Muscle layer of duodenum (tissue), 2 donors: ENCODE results near the gene GIT1.
A peak's percentile ranks its signal among the peaks of the same experiment; 100 is the strongest.
"Not testable (repeated sequence)": the region's sequence is repeated elsewhere in the genome, so short reads cannot be mapped to it uniquely, and the experiment has no call there.

Experiments used
- H3K27ac ChIP-seq: one replicate; pipeline ENCODE4 v1.7.0; 2013; ENCODE audit warnings: mild to moderate bottlenecking, low read length
- H3K27me3 ChIP-seq: one replicate; pipeline ENCODE4 v1.7.0; 2013; ENCODE audit warnings: low read depth, mild to moderate bottlenecking, control low read depth, low read length
- H3K36me3 ChIP-seq, 2 donors: one replicate each; pipeline ENCODE4 v1.7.0; 2013; ENCODE audit warnings: low read length in 2 of 2, control low read depth in 1 of 2, mild to moderate bottlenecking in 1 of 2; ENCODE audit not compliant: insufficient read depth in 2 of 2, control insufficient read depth in 1 of 2
- H3K4me1 ChIP-seq, 2 donors: one replicate each; pipeline ENCODE4 v1.7.0; 2013; ENCODE audit warnings: low read length in 2 of 2, mild to moderate bottlenecking in 2 of 2, control low read depth in 1 of 2, moderate library complexity in 1 of 2; ENCODE audit not compliant: insufficient read depth in 2 of 2, control insufficient read depth in 1 of 2
- H3K4me3 ChIP-seq, 2 donors: one replicate each; pipeline ENCODE4 v1.7.0; 2013; ENCODE audit warnings: low read length in 2 of 2, low read depth in 1 of 2, mild to moderate bottlenecking in 1 of 2
- H3K9me3 ChIP-seq, 2 donors: one replicate each; pipeline ENCODE4 v1.7.0; 2013; ENCODE audit warnings: low read length in 2 of 2, control low read depth in 1 of 2, mild to moderate bottlenecking in 1 of 2; ENCODE audit not compliant: control insufficient read depth in 1 of 2
- donor health status: healthy.

The GIT1 gene

DNA sequence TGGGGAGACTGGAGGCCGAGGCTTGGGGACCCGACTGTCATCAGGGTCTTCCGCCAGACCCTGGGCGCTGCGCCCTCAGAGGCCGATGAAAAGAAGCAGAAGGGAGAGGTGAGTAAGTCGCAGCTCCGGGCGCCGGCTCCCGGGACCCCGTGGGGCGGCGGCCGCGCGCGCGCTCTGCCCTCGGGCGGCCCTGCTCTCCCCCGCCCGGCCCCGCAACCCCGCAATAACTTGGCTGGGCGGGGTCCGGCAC, 22.2 kb downstream of the GIT1 start:
- Histone ChIP-seq H3K27ac (no peak overlapping the region), H3K9me3 (no peaks in the 10 kb centered on the region), H3K36me3 (peaks cover 0 to 4% of the 10 kb centered on the region in 2 donors), H3K27me3 (no peaks in the 10 kb centered on the region), H3K4me1 (peaks cover 9 to 26% of the 10 kb centered on the region in 2 donors), H3K4me3 (peak overlapping the region; percentile 75 to 81)

DNA sequence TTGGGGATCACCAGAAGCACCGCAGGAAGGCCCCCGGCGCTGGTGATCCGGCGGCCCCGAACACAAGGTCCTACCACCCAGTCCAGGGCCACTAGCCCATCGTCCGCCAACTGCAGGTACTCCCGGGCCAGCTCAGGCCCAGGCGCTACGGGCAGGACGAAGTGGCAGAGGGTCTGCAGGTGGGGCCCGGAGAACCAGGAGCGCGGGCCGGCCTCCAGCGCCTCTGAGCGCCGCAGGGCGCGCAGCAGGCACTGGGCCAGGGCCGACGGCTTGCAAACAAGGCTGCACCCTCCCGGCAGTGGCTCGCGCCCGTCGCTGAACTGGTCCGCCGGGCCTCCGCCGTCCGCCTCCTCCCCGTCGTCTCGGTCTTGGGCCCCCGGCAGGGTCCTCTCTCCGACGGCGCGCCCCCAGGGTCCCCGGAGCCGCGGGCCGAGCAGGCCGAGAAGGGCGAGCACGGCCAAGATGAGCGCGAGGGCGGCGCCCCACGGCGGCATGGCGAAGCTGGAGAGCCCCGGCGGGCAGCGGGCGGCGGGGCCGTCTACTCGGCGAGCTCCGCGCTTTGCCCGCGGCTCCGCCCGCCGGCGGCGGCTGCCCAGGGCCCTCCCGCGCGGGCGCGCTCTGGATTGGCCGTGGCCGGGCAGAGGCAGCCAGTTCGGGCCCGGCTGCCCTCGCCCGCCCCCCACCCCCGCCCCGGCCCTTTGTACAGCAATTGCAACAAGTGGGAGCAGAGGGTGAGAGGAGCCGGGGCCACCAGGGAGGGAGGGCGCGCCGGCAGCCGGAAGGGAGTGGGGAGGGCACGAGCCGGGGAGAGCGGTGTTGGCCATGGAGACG, 22.8 kb downstream of the GIT1 start, which contains the start of gene ABHD15:
Gene ABHD15 (minus strand): TSS at position 565 of the 831 bp plus-strand sequence. CDS start 71 bp downstream, at position 494.
- Histone ChIP-seq H3K4me3 (peak within 1 kb of the TSS; percentile 75 to 81), H3K27me3 (no peaks in the 10 kb centered on the region), H3K27ac (no peak within 1 kb of the TSS), H3K9me3 (no peaks in the 10 kb centered on the region), H3K4me1 (peaks cover 9 to 21% of the 10 kb centered on the region in 2 donors), H3K36me3 (peaks cover 0 to 7% of the 10 kb centered on the region in 2 donors)

DNA sequence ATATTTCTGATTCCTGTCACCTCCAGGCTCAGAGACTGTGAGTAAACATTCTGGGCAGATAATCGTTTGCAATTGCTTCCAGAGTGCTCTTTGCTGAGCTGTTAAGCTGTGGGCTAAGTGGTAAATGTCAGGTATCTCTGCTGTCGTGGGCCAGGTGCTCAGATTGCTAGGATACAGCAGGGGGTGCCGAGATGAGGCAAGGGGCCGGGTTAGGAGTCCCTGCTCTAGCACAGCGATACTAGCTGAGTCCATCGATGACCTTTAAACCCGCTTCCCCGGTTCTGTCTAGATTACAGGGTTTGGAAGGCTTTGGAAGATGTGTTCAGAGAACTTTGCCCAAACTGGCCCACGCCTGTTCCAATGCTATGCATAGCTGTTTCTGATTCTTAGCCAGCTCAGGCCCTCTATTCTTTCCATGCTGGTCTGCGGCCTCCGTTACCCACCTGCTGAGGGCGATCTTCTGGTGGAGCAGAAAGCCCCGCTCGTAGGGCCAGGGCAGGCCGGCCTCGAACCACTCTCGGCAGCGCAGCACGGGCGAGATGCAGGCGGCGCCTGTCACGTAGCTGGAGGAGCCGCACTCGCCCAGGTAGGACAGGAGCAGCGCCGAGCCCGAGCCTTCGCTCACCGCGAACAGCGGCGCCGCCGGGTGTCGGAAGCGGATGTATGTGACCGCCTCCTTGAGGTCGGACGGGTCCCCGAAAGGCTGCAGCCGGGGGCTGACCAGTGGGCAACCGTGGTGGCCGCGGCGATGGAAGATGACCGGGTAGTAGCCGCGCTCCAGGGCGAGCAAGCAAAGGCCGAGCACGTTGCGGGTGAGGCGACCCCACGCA, 23.6 kb downstream of the GIT1 start:
- Histone ChIP-seq H3K4me1 (peaks cover 9 to 24% of the 10 kb centered on the region in 2 donors), H3K27ac (no peak overlapping the region), H3K36me3 (peaks cover 0 to 7% of the 10 kb centered on the region in 2 donors), H3K9me3 (no peaks in the 10 kb centered on the region), H3K27me3 (no peaks in the 10 kb centered on the region), H3K4me3 (peak overlapping the region; percentile 61 to 75)

DNA sequence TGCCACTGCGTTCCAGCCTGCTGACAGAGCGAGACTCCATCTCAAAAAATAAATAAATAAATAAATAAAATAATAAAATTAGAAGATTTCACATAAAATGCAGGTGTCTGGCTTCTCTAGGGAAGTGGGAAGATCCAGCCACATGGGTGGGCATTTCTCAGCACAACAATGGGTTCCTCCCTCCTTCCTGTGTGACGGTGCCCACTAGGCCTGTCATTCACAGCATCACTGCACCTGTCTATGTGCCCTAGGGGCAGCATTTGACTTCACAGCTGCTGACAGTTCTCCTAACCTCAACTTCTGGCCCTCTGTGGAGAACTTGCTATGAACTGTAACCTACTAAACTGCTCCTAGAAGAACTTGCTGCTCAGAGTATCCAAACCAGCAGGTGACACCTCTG, 25.6 kb downstream of the GIT1 start:
- H3K27me3 ChIP-seq = no peaks in the 10 kb centered on the region
- no peaks in the 10 kb centered on the region for H3K9me3 ChIP-seq
- H3K4me3 ChIP-seq = no peak overlapping the region
- peaks cover 0 to 7% of the 10 kb centered on the region in 2 donors for H3K36me3 ChIP-seq
- no peak overlapping the region for H3K27ac ChIP-seq
- peaks cover 3 to 16% of the 10 kb centered on the region in 2 donors for H3K4me1 ChIP-seq

DNA sequence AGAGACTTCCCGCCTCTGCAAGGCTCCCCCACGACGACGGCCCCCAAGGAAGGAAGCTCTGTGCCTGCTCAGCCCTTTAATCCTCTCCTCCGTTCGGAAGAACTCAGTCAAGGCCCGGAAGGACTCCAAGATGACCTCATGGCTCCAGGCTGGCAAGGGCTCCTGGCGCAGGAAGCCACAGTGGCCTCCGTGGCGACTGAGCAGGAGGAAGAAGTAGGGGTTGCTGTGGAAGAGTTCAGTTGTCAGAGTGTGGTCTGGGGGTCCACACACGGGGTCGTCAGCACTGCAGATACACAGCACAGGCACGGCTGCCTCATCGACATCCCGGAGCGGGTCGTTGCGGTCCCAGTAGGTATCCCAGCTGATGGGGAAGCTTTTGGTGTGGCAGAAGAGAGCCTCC, 26.8 kb downstream of the GIT1 start:
- Histone ChIP-seq H3K4me1 (peaks cover 3 to 14% of the 10 kb centered on the region in 2 donors), H3K4me3 (no peak overlapping the region), H3K36me3 (peaks cover 0 to 7% of the 10 kb centered on the region in 2 donors), H3K27me3 (no peaks in the 10 kb centered on the region), H3K27ac (no peak overlapping the region), H3K9me3 (no peaks in the 10 kb centered on the region)

DNA sequence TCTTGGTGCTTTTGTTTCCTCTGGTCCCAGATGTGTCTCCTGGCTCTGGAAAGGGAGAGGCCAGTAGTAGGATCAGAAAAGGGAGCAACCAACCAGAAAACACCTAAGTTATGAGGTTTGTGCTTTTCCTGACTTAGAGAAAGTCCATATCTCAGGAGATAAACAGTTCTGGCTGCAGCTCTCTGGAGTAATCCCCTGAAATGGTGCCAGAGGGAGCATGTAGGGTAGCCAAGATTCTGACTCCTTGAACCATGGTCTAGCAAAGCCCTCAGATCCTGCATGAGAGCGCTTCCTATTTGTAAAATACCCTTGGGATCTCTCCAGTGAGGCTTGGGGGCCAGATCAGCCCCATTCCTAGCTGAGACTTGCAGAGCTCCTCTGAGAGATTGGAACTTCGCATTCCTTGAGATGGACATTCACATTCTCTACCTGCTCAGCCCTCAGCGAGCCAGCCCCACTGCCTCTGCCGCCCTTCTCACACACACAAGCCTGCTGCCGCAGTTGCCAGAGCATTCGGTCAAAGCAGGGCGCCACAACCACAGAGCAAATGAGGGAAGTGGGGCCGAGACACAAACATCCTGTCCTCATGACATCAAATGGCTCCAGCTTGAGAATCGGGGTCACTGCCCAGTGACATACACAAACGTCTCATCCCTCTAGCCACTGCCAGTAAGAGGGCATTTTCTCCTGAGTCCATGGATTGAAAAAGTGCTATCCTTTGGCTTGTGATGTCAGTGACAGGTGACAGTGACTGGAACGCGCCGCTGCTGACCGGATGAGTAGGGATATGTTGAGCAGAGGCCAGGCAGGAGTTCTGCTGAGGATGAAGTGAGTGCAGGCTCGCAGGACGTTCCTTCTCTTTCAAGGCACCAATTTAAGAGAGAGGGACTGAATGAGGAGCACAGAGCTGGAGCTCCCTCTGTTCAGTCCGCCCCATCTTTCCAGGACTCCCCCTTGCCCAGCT, 27.6 kb downstream of the GIT1 start:
- peaks cover 3 to 14% of the 10 kb centered on the region in 2 donors for H3K4me1 ChIP-seq
- no peaks in the 10 kb centered on the region for H3K9me3 ChIP-seq
- no peak overlapping the region for H3K27ac ChIP-seq
- H3K4me3 ChIP-seq = no peak overlapping the region
- no peaks in the 10 kb centered on the region for H3K27me3 ChIP-seq
- H3K36me3 ChIP-seq = peaks cover 0 to 7% of the 10 kb centered on the region in 2 donors

DNA sequence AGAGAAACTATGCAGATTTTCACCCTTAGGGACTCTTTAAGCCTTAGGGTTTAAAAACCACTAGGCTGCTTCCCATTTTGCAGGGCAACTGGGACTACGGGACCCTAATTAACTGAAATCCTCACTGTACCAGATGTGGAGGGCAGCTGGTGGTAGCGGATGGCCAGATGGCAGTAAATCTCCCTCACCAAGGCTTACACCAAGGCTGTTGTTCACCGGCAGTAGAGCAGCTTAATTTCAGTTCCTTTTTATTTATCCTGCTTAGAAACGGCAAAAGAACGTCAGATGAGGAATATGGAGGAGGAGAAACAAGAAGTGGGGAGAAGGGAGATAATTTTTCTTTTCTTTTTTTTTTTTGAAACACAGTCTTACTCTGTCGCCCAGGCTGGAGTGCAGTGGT, 29.1 kb downstream of the GIT1 start:
- no peaks in the 10 kb centered on the region for H3K9me3 ChIP-seq
- no peak overlapping the region for H3K4me3 ChIP-seq
- H3K36me3 ChIP-seq = peaks cover 0 to 7% of the 10 kb centered on the region in 2 donors
- no peaks in the 10 kb centered on the region for H3K27me3 ChIP-seq
- peak overlapping the region; percentile 23 for H3K27ac ChIP-seq
- peaks cover 0 to 5% of the 10 kb centered on the region in 2 donors for H3K4me1 ChIP-seq

DNA sequence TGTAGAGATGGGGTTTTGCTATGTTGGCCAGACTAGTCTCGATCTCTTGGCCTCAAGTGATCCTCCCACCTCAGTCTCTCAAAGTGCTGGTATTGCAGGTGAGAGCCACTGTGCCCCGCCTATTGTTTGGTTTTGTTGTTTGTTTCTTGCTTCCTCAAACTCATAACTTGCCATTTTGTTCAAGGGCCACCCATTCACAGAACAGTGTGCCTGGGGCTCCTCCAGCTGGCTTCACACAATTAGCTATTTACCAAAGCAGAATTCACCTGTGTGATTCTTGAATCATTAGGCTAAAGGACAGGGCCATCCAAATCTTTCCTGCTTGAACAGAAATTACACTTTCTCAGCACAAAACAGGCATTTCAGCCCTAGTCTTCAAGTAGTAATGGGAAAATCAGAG, 29.8 kb downstream of the GIT1 start:
- Histone ChIP-seq H3K4me3 (no peak overlapping the region), H3K27me3 (no peaks in the 10 kb centered on the region), H3K27ac (peak overlapping the region; percentile 23), H3K36me3 (peaks cover 0 to 7% of the 10 kb centered on the region in 2 donors), H3K4me1 (peaks cover 0 to 5% of the 10 kb centered on the region in 2 donors), H3K9me3 (no peaks in the 10 kb centered on the region)

DNA sequence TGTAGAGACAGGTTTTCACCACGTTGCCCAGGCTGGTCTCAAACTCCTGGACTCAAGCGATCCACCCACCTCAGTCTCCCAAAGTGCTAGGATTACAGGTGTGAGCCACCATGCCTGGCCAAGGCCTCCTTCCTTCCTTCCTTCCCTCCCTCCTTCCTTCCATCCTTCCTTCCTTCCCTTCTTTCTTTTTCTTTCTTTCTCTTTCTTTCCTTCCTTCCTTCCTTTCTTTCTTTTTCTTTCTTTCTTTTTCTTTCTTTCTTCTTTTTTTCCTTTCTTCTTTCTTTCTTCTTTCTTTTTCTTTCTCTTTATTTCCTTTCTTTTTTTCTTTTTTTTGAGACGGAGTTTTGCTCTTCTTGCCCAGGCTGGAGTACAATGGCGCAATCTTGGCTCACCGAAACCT, 31.3 kb downstream of the GIT1 start:
- H3K4me3 ChIP-seq, H3K4me1 ChIP-seq, H3K36me3 ChIP-seq, H3K9me3 ChIP-seq, H3K27ac ChIP-seq, H3K27me3 ChIP-seq: not testable (repeated sequence)

DNA sequence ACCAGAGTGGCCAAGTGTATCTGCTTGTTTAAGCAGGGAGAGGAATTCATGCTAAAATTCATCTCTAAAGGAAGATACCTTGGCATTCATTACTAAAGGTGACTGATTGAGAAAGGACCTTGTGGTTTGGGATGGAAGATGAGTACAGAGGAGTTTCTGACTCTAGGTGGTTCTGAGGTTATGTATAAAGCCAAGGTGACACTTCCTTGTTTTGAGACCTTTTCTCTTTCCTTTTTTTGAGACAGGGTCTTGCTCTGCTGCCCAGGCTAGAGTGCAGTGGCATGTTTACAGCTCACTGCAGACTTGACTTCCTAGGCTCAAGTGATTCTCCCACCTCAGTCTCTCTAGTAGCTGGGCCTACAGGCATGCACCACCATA, 31.7 kb downstream of the GIT1 start:
- H3K27me3 ChIP-seq = no peaks in the 10 kb centered on the region
- peaks cover 0 to 7% of the 10 kb centered on the region in 2 donors for H3K36me3 ChIP-seq
- H3K4me3 ChIP-seq = no peak overlapping the region
- H3K4me1 ChIP-seq = peaks cover 0 to 5% of the 10 kb centered on the region in 2 donors
- no peaks in the 10 kb centered on the region for H3K9me3 ChIP-seq
- H3K27ac ChIP-seq = no peak overlapping the region
